MCF 10A (cell line): Measurements from ENCODE around the gene NIPBL. TPM values are rescaled to one million over a fixed set of nuclear protein-coding genes. Genes with fewer than 3 reads are reported as not detected.

Experiments
- BruUV-seq: library from RNA; stranded (reverse); fragments of 400-500 nt; replicated peaks from 2 replicates; lab custom pipeline; 2021; lab: Mats Ljungman, UMichigan
- CTCF ChIA-PET: fragments of 300-600 bp; sonication (Branson Sonifier 250); formaldehyde crosslinking; extraction: SDS; loops from one replicate; lab custom pipeline; 2021; ENCODE audit warnings: antibody characterized with exemption, inconsistent platforms; lab: Yijun Ruan, JAX
- POLR2A ChIA-PET: fragments of 300-600, 350-650 bp; sonication (Branson Sonifier 250); formaldehyde crosslinking; extraction: SDS; loops from one replicate; lab custom pipeline; 2020; ENCODE audit warnings: antibody characterized with exemption, inconsistent platforms; lab: Yijun Ruan, JAX
- DNase-seq: peaks from one replicate; pipeline ENCODE4 v3.0.0-alpha.2; 2018; ENCODE audit not compliant: unreplicated experiment
- H3K27ac Mint-ChIP-seq: one replicate; pipeline ENCODE4 v1.8.0; 2022; ENCODE audit warnings: mild to moderate bottlenecking, low read depth, mixed read lengths; ENCODE audit not compliant: unreplicated experiment
- H3K27me3 Mint-ChIP-seq: one replicate; pipeline ENCODE4 v1.8.0; 2022; ENCODE audit warnings: mixed read lengths; ENCODE audit not compliant: insufficient read depth, unreplicated experiment
- H3K36me3 Mint-ChIP-seq: one replicate; pipeline ENCODE4 v1.8.0; 2022; ENCODE audit warnings: mild to moderate bottlenecking, moderate library complexity, mixed read lengths; ENCODE audit not compliant: insufficient read depth, unreplicated experiment
- H3K4me1 Mint-ChIP-seq: one replicate; pipeline ENCODE4 v1.8.0; 2022; ENCODE audit warnings: mixed read lengths; ENCODE audit not compliant: insufficient read depth, unreplicated experiment
- H3K4me3 Mint-ChIP-seq: one replicate; pipeline ENCODE4 v1.8.0; 2022; ENCODE audit warnings: mild to moderate bottlenecking, moderate library complexity, mixed read lengths; ENCODE audit not compliant: unreplicated experiment
- H3K9me3 Mint-ChIP-seq: one replicate; pipeline ENCODE4 v1.8.0; 2022; ENCODE audit warnings: mixed read lengths; ENCODE audit not compliant: unreplicated experiment
- CTCF ChIP-seq: fragments of 200-600 bp; IDR thresholded peaks from one replicate; pipeline ENCODE4 v1.8.0; 2022; ENCODE audit warnings: antibody characterized with exemption, mild to moderate bottlenecking; ENCODE audit not compliant: unreplicated experiment
- intact Hi-C: fragments of 100-400 bp; cut with micrococcal nuclease; formaldehyde crosslinking; loops from 2 replicates; pipeline ENCODE4 v1.14.1; 2022
- total RNA-seq: library from RNA; stranded (reverse); gene quantifications from 2 replicates; pipeline ENCODE4 v1.2.3, GENCODE V29; 2022

The NIPBL gene
- total RNA-seq, 1 experiment from 2014 or later = 46.2 TPM

GRCh38 chr5:36876965-36877666 is 547 bp downstream of the NIPBL start:
- no peaks in the 10 kb centered on the region for H3K36me3 Mint-ChIP-seq

GRCh38 chr5:36877667-36878391 is 1.3 kb downstream of the NIPBL start:
- peaks cover 30% of the 10 kb centered on the region for H3K4me1 Mint-ChIP-seq
- no peaks in the 10 kb centered on the region for H3K36me3 Mint-ChIP-seq
- intact Hi-C loops = no loop called here
- peak; percentile 69 for DNase-seq
- no peak for TF ChIP-seq CTCF
- ChIA-PET POLR2A (interaction anchor here (0.6 to 6.2 kb wide), 18 partner anchors 8 to 427 kb away, joined by 3 to 79 read pairs (median 4); no protein-coding TSS in a partner anchor), CTCF (interaction anchor here (0.6 to 1.5 kb wide), 7 partner anchors 8 to 69 kb away, joined by 3 to 5 read pairs (median 3); no protein-coding TSS in a partner anchor)
- H3K27me3 Mint-ChIP-seq = no peaks in the 10 kb centered on the region
- no peaks in the 10 kb centered on the region for H3K9me3 Mint-ChIP-seq
- BruUV-seq = TSS peak; percentile 50
- H3K4me3 Mint-ChIP-seq = peak overlapping the region; percentile 93
- H3K27ac Mint-ChIP-seq = peak overlapping the region; percentile 97

More at GRCh38 chr5:36876965-36877666, 547 bp downstream of the NIPBL start:
- Mint-ChIP-seq H3K27me3 (no peaks in the 10 kb centered on the region), H3K4me1 (peaks cover 26% of the 10 kb centered on the region), H3K27ac (peak overlapping the region; percentile 97), H3K9me3 (no peaks in the 10 kb centered on the region), H3K4me3 (peak overlapping the region; percentile 93)
- no peak for TF ChIP-seq CTCF
- peak; percentile 65 for DNase-seq
- CTCF ChIA-PET = interaction anchor here (0.6 to 1.6 kb wide), 6 partner anchors 8 to 70 kb away, joined by 3 to 5 read pairs (median 4); no protein-coding TSS in a partner anchor
- POLR2A ChIA-PET = interaction anchor here (0.6 to 6.2 kb wide), 18 partner anchors 8 to 638 kb away, joined by 3 to 79 read pairs (median 5); no protein-coding TSS in a partner anchor
- no TSS peak for BruUV-seq
- intact Hi-C loops = no loop called here

GRCh38 chr5:36878392-36879082 is 2.0 kb downstream of the NIPBL start:
- intact Hi-C loops = loop anchor here (1.0 kb wide), 1 partner anchor 66 kb away; no protein-coding TSS in a partner anchor
- POLR2A ChIA-PET = interaction anchor here (0.6 to 6.2 kb wide), 11 partner anchors 7 to 272 kb away, joined by 3 to 79 read pairs (median 4); no protein-coding TSS in a partner anchor
- Mint-ChIP-seq H3K27me3 (no peaks in the 10 kb centered on the region), H3K4me3 (peak overlapping the region; percentile 93), H3K9me3 (no peaks in the 10 kb centered on the region), H3K36me3 (no peaks in the 10 kb centered on the region), H3K27ac (peak overlapping the region; percentile 97), H3K4me1 (peaks cover 30% of the 10 kb centered on the region)
- BruUV-seq = no TSS peak
- CTCF ChIA-PET = interaction anchor here (1.0 to 1.3 kb wide), 2 partner anchors 9 to 57 kb away, joined by 3 to 5 read pairs; no protein-coding TSS in a partner anchor
- no peak for TF ChIP-seq CTCF
- peak; percentile 61 for DNase-seq
